GM21619 (cell line): ENCODE data around the gene GBX1.
A peak's percentile ranks its signal among the peaks of the same experiment; 100 is the strongest.

Experiments
- ATAC-seq: cut with Tn5 transposase; IDR thresholded peaks from one replicate; pipeline ENCODE4 v1.9.1; 2021; ENCODE audit not compliant: unreplicated experiment

GBX1 gene

GRCh38 chr7:151174246-151175046 lies 7.0 kb upstream of the GBX1 start:
- ATAC-seq, result no peak

- no peak for ATAC-seq
These were observed 6.1 kb upstream of the GBX1 start for GRCh38 chr7:151173386-151174245.

GRCh38 chr7:151172273-151173141 lies 5.0 kb upstream of the GBX1 start:
- peak; percentile 66 for ATAC-seq

GRCh38 chr7:151168787-151169162 lies 1.3 kb upstream of the GBX1 start:
- no peak for ATAC-seq

GRCh38 chr7:151168003-151168786 lies 701 bp upstream of the GBX1 start:
- ATAC-seq, result peak; percentile 50

GRCh38 chr7:151166629-151167196 lies 781 bp downstream of the GBX1 start:
- ATAC-seq, result no peak

GRCh38 chr7:151161757-151162156 lies 5.7 kb downstream of the GBX1 start:
- ATAC-seq, result no peak

GRCh38 chr7:151157645-151158329 lies 9.7 kb downstream of the GBX1 start:
- no peak for ATAC-seq

- ATAC-seq, result no peak
These were observed 14.6 kb downstream of the GBX1 start for GRCh38 chr7:151152643-151153513.

GRCh38 chr7:151150388-151150787 lies 17.1 kb downstream of the GBX1 start:
- ATAC-seq, result no peak

- ATAC-seq, result no peak
These were observed 18.9 kb downstream of the GBX1 start for GRCh38 chr7:151148319-151149259.

GRCh38 chr7:151146761-151147160 lies 20.7 kb downstream of the GBX1 start:
- ATAC-seq, result no peak

- ATAC-seq, result no peak
These were observed 23.1 kb downstream of the GBX1 start for GRCh38 chr7:151144387-151144786.

- ATAC-seq, result no peak
These were observed 24.1 kb downstream of the GBX1 start for GRCh38 chr7:151143261-151144015.

GRCh38 chr7:151142686-151143040 lies 24.8 kb downstream of the GBX1 start:
- no peak for ATAC-seq

- no peak for ATAC-seq
These were observed 25.4 kb downstream of the GBX1 start for GRCh38 chr7:151141855-151142685.
